Measurements from ENCODE around the gene POLDIP3.

Gene POLDIP3

GRCh38 chr22:42595434-42595833 lies 19.2 kb downstream of the POLDIP3 start:
- no peak for TF ChIP-seq CTCF (IDR thresholded peaks at IDR 0.05; ENCODE audit: insufficient read depth, low read length, poor library complexity, severe bottlenecking)
- DNase-seq (ENCODE audit: extremely low read depth, insufficient read length): no peak
- H3K27me3 ChIP-seq (replicated peaks; ENCODE audit: control insufficient read depth, insufficient read depth, low read length): no peaks in the 10 kb centered on the region
- H3K36me3 ChIP-seq (ENCODE audit: control insufficient read depth, insufficient read depth, low read length): peaks cover 37% of the 10 kb centered on the region
- no peak overlapping the region for H3K4me3 ChIP-seq (replicated peaks; ENCODE audit: low read depth, low read length)

GRCh38 chr22:42591987-42592386 lies 22.7 kb downstream of the POLDIP3 start:
- no peaks in the 10 kb centered on the region for H3K27me3 ChIP-seq (replicated peaks; ENCODE audit: control insufficient read depth, insufficient read depth, low read length)
- no peak overlapping the region for H3K4me3 ChIP-seq (replicated peaks; ENCODE audit: low read depth, low read length)
- peaks cover 35% of the 10 kb centered on the region for H3K36me3 ChIP-seq (ENCODE audit: control insufficient read depth, insufficient read depth, low read length)
- no peak for DNase-seq (ENCODE audit: extremely low read depth, insufficient read length)
- TF ChIP-seq CTCF (IDR thresholded peaks at IDR 0.05; ENCODE audit: insufficient read depth, low read length, poor library complexity, severe bottlenecking): no peak

GRCh38 chr22:42587588-42588175 lies 27.0 kb downstream of the POLDIP3 start:
- Histone ChIP-seq H3K4me3 (replicated peaks; ENCODE audit: low read depth, low read length) (no peak overlapping the region), H3K36me3 (ENCODE audit: control insufficient read depth, insufficient read depth, low read length) (peaks cover 36% of the 10 kb centered on the region), H3K27me3 (replicated peaks; ENCODE audit: control insufficient read depth, insufficient read depth, low read length) (no peaks in the 10 kb centered on the region)
- DNase-seq (ENCODE audit: extremely low read depth, insufficient read length): no peak
- no peak for TF ChIP-seq CTCF (IDR thresholded peaks at IDR 0.05; ENCODE audit: insufficient read depth, low read length, poor library complexity, severe bottlenecking)

- H3K36me3 ChIP-seq (ENCODE audit: control insufficient read depth, insufficient read depth, low read length): peaks cover 30% of the 10 kb centered on the region
- no peak overlapping the region for H3K4me3 ChIP-seq (replicated peaks; ENCODE audit: low read depth, low read length)
- no peaks in the 10 kb centered on the region for H3K27me3 ChIP-seq (replicated peaks; ENCODE audit: control insufficient read depth, insufficient read depth, low read length)
- DNase-seq (ENCODE audit: extremely low read depth, insufficient read length): no peak
- no peak for TF ChIP-seq CTCF (IDR thresholded peaks at IDR 0.05; ENCODE audit: insufficient read depth, low read length, poor library complexity, severe bottlenecking)
Observed at GRCh38 chr22:42586381-42586780, 28.3 kb downstream of the POLDIP3 start.

GRCh38 chr22:42585096-42585495 lies 29.6 kb downstream of the POLDIP3 start:
- no peak overlapping the region for H3K4me3 ChIP-seq (replicated peaks; ENCODE audit: low read depth, low read length)
- DNase-seq (ENCODE audit: extremely low read depth, insufficient read length): no peak
- no peak for TF ChIP-seq CTCF (IDR thresholded peaks at IDR 0.05; ENCODE audit: insufficient read depth, low read length, poor library complexity, severe bottlenecking)
- H3K27me3 ChIP-seq (replicated peaks; ENCODE audit: control insufficient read depth, insufficient read depth, low read length): no peaks in the 10 kb centered on the region
- peaks cover 29% of the 10 kb centered on the region for H3K36me3 ChIP-seq (ENCODE audit: control insufficient read depth, insufficient read depth, low read length)
